ENCODE data around the gene PIEZO2. TPM values are rescaled to one million over a fixed set of nuclear protein-coding genes. Genes with fewer than 3 reads are reported as not detected.

The PIEZO2 gene
- total RNA-seq, 1 donor from 2014 or later, result 5.3 TPM

DNA sequence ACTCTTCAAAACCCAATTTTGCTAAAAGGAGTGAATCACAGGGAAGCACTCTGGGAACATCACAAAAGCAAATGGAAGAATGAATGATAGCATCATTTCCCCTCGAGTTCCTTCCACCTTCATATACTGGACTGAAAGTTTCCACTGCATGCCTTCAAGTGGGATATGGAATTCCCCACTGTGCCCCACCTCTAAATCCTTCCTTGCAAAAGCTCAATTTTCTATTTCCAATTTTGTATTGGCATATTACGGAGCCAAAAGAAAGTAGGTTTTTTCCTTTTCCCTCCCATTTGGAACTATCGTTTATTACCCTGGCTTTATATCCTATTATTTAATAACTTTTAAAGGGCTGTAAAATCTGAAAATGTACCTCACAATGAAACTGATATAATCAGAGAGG lies 149.3 kb downstream of the PIEZO2 start:
- no peaks in the 10 kb centered on the region for H3K36me3 ChIP-seq (ENCODE audit: insufficient read depth, low read length)
- no peaks in the 10 kb centered on the region for H3K9me3 ChIP-seq (ENCODE audit: insufficient read depth, low read depth, low read length)
- H3K4me1 ChIP-seq (ENCODE audit: insufficient read depth, low read length), result no peaks in the 10 kb centered on the region
- no peak for FAIRE-seq
- H3K9me3 Mint-ChIP-seq (ENCODE audit: unreplicated experiment), result peaks cover 4% of the 10 kb centered on the region
- H2AFZ ChIP-seq (ENCODE audit: low read depth, low read length), result no peak overlapping the region
- H4K20me1 ChIP-seq (ENCODE audit: insufficient read depth, low read length), result no peaks in the 10 kb centered on the region
- no peaks in the 10 kb centered on the region for H3K36me3 Mint-ChIP-seq (ENCODE audit: low read depth, unreplicated experiment)
- peaks cover 10% of the 10 kb centered on the region for H3K4me1 Mint-ChIP-seq (ENCODE audit: low read depth, unreplicated experiment)
- no peak overlapping the region for H3K27ac ChIP-seq (ENCODE audit: low read depth, low read length)
- H3K27me3 Mint-ChIP-seq (ENCODE audit: low read depth, unreplicated experiment), result no peaks in the 10 kb centered on the region
- no peak overlapping the region for H3K4me2 ChIP-seq (ENCODE audit: low read length)
- H3K27me3 ChIP-seq (ENCODE audit: insufficient read depth, low read length), result no peaks in the 10 kb centered on the region
- TF ChIP-seq, protein P1, sequence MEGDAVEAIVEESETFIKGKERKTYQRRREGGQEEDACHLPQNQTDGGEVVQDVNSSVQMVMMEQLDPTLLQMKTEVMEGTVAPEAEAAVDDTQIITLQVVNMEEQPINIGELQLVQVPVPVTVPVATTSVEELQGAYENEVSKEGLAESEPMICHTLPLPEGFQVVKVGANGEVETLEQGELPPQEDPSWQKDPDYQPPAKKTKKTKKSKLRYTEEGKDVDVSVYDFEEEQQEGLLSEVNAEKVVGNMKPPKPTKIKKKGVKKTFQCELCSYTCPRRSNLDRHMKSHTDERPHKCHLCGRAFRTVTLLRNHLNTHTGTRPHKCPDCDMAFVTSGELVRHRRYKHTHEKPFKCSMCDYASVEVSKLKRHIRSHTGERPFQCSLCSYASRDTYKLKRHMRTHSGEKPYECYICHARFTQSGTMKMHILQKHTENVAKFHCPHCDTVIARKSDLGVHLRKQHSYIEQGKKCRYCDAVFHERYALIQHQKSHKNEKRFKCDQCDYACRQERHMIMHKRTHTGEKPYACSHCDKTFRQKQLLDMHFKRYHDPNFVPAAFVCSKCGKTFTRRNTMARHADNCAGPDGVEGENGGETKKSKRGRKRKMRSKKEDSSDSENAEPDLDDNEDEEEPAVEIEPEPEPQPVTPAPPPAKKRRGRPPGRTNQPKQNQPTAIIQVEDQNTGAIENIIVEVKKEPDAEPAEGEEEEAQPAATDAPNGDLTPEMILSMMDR (IDR thresholded peaks at IDR 0.05; ENCODE audit: insufficient read depth, low read depth, low read length), result no peak
- TF ChIP-seq EZH2 (IDR thresholded peaks at IDR 0.05; ENCODE audit: insufficient read depth, low read length), result no peak
- no peak overlapping the region for H3K4me3 Mint-ChIP-seq (ENCODE audit: unreplicated experiment)
- DNase-seq (ENCODE audit: low read depth), result no peak
- no peak overlapping the region for H3K4me3 ChIP-seq (ENCODE audit: insufficient read depth, low read depth, low read length)
- no peak overlapping the region for H3K9ac ChIP-seq (ENCODE audit: low read length)
- no peak overlapping the region for H3K27ac Mint-ChIP-seq (ENCODE audit: unreplicated experiment)
- H3K79me2 ChIP-seq (ENCODE audit: insufficient read depth, low read length), result no peaks in the 10 kb centered on the region

DNA sequence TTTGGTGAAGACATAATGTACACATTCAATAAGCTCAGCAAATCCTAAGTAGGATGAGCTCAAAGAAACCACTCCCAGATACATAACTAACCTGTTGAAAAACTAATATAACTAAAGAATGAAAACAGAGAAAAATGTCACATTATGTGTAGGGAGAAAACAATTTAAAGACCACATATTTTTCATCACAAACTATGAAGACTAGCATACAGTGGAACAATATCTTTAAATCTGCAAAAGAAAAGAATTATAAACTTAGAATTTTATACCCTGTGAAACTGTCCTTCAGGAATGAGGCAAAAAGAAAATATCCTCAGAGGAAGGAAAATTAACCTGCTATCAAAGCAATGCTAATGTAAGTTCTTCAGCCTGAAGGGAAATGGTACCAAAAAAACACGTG lies 151.5 kb downstream of the PIEZO2 start:
- Histone ChIP-seq H3K79me2 (ENCODE audit: insufficient read depth, low read length) (no peaks in the 10 kb centered on the region), H3K27me3 (ENCODE audit: insufficient read depth, low read length) (no peaks in the 10 kb centered on the region), H3K27ac (ENCODE audit: low read depth, low read length) (no peak overlapping the region), H3K4me3 (ENCODE audit: insufficient read depth, low read depth, low read length) (no peak overlapping the region), H4K20me1 (ENCODE audit: insufficient read depth, low read length) (no peaks in the 10 kb centered on the region), H3K36me3 (ENCODE audit: insufficient read depth, low read length) (no peaks in the 10 kb centered on the region), H3K9me3 (ENCODE audit: insufficient read depth, low read depth, low read length) (no peaks in the 10 kb centered on the region), H3K4me1 (ENCODE audit: insufficient read depth, low read length) (no peaks in the 10 kb centered on the region), H3K9ac (ENCODE audit: low read length) (no peak overlapping the region), H2AFZ (ENCODE audit: low read depth, low read length) (no peak overlapping the region), H3K4me2 (ENCODE audit: low read length) (no peak overlapping the region)
- H3K4me1 Mint-ChIP-seq (ENCODE audit: low read depth, unreplicated experiment), result no peaks in the 10 kb centered on the region
- H3K4me3 Mint-ChIP-seq (ENCODE audit: unreplicated experiment), result no peak overlapping the region
- DNase-seq (ENCODE audit: low read depth), result no peak
- TF ChIP-seq EZH2 (IDR thresholded peaks at IDR 0.05; ENCODE audit: insufficient read depth, low read length), result no peak
- TF ChIP-seq, protein P1 (IDR thresholded peaks at IDR 0.05; ENCODE audit: insufficient read depth, low read depth, low read length), result no peak
- peaks cover 5% of the 10 kb centered on the region for H3K9me3 Mint-ChIP-seq (ENCODE audit: unreplicated experiment)
- no peak for FAIRE-seq
- no peaks in the 10 kb centered on the region for H3K27me3 Mint-ChIP-seq (ENCODE audit: low read depth, unreplicated experiment)
- H3K36me3 Mint-ChIP-seq (ENCODE audit: low read depth, unreplicated experiment), result no peaks in the 10 kb centered on the region
- no peak overlapping the region for H3K27ac Mint-ChIP-seq (ENCODE audit: unreplicated experiment)

DNA sequence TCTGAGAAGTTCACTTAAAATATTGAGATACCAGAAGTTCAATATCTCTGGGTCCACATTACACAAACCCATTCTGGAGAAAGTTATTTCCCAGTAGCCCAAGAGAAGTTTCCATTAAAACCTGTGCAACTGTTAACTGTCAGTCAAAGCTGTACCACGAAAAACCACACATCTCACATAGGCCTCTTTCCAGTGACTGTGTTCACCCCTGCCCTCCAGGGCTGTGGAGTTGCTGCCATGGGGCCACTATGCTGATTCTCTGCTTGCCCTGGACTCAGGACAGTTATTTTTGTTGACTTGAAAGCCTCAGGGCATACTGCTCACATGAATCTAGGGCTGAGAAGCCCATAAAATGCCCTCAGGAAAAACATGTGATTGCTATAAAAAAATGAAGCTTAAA lies 153.8 kb downstream of the PIEZO2 start:
- Mint-ChIP-seq H3K27me3 (ENCODE audit: low read depth, unreplicated experiment) (no peaks in the 10 kb centered on the region), H3K4me3 (ENCODE audit: unreplicated experiment) (no peak overlapping the region), H3K4me1 (ENCODE audit: low read depth, unreplicated experiment) (no peaks in the 10 kb centered on the region), H3K27ac (ENCODE audit: unreplicated experiment) (no peak overlapping the region), H3K9me3 (ENCODE audit: unreplicated experiment) (peaks cover 18% of the 10 kb centered on the region), H3K36me3 (ENCODE audit: low read depth, unreplicated experiment) (no peaks in the 10 kb centered on the region)
- no peaks in the 10 kb centered on the region for H3K9me3 ChIP-seq (ENCODE audit: insufficient read depth, low read depth, low read length)
- TF ChIP-seq, protein P1 (IDR thresholded peaks at IDR 0.05; ENCODE audit: insufficient read depth, low read depth, low read length), result no peak
- no peak for TF ChIP-seq EZH2 (IDR thresholded peaks at IDR 0.05; ENCODE audit: insufficient read depth, low read length)
- no peaks in the 10 kb centered on the region for H3K79me2 ChIP-seq (ENCODE audit: insufficient read depth, low read length)
- no peaks in the 10 kb centered on the region for H3K36me3 ChIP-seq (ENCODE audit: insufficient read depth, low read length)
- no peak overlapping the region for H3K4me3 ChIP-seq (ENCODE audit: insufficient read depth, low read depth, low read length)
- FAIRE-seq, result no peak
- H3K27me3 ChIP-seq (ENCODE audit: insufficient read depth, low read length), result no peaks in the 10 kb centered on the region
- no peak for DNase-seq (ENCODE audit: low read depth)
- H3K9ac ChIP-seq (ENCODE audit: low read length), result no peak overlapping the region
- H3K4me1 ChIP-seq (ENCODE audit: insufficient read depth, low read length), result no peaks in the 10 kb centered on the region
- no peak overlapping the region for H3K4me2 ChIP-seq (ENCODE audit: low read length)
- no peaks in the 10 kb centered on the region for H4K20me1 ChIP-seq (ENCODE audit: insufficient read depth, low read length)
- H3K27ac ChIP-seq (ENCODE audit: low read depth, low read length), result no peak overlapping the region
- no peak overlapping the region for H2AFZ ChIP-seq (ENCODE audit: low read depth, low read length)
